ENCODE data around the gene TSBP1.

DNA sequence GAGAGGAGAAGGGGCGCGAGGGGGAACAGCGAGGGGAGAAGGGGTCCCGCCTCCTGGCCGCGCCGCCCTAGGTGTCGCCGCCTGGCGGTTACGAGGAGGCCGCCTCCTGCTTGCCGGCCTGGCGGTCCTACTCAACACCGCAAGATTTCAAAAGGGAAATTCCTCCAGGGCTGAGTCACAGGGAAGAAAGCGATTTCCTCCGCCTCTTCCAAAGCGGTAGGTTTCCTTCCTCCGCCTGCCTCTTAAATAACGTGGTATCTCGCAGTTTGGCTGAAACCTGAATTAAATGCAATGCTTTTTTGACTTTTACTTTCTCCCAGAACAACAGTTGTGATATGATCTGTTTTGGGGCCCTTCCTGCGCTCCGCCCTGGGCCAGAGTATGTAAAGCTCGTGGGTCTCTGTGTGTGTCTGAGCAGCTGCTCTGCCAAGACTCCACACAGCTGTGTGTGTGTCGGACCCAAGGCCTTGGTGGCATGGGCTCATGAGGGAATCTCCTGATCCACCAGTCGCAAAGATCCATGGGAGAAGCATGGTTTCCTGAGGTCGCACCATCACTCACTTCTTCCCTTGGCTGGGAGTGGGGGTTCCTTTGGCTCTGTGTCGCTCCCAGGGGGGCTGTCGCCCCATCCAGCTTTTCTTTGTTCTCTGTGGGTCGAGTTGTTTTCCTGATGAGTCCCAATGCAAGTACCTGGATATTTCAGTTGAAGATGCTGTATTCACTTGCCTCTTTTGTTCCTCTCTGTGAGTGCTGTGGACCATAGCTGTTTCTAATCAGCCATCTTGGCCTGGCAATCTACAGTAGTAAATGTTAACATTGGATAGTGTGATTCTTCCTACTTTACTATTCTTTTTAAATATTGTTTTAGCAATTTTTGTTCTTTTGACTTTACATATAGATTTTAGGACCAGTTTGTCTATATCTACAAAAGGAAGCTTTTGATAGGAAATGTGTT, 116.2 kb downstream of the TSBP1 start:
- TF ChIP-seq, protein P1, sequence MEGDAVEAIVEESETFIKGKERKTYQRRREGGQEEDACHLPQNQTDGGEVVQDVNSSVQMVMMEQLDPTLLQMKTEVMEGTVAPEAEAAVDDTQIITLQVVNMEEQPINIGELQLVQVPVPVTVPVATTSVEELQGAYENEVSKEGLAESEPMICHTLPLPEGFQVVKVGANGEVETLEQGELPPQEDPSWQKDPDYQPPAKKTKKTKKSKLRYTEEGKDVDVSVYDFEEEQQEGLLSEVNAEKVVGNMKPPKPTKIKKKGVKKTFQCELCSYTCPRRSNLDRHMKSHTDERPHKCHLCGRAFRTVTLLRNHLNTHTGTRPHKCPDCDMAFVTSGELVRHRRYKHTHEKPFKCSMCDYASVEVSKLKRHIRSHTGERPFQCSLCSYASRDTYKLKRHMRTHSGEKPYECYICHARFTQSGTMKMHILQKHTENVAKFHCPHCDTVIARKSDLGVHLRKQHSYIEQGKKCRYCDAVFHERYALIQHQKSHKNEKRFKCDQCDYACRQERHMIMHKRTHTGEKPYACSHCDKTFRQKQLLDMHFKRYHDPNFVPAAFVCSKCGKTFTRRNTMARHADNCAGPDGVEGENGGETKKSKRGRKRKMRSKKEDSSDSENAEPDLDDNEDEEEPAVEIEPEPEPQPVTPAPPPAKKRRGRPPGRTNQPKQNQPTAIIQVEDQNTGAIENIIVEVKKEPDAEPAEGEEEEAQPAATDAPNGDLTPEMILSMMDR (IDR thresholded peaks at IDR 0.05; ENCODE audit: low read depth, low read length): peak; percentile 26
- TF ChIP-seq EZH2phosphoT487 (IDR thresholded peaks at IDR 0.05; ENCODE audit: low read depth): no peak

All from OCI-LY3 (cell line).